K562 (cell line): ENCODE data around the gene MAP3K14. TPM values are rescaled to one million over a fixed set of nuclear protein-coding genes. Genes with fewer than 3 reads are reported as not detected.

Experiments
- CEBPB ChIP-seq: fragments of 450-650 bp; IDR thresholded peaks from 2 replicates; pipeline ENCODE4 v1.6.1; 2016; ENCODE audit warnings: missing genetic modification characterization, missing compliant biosample characterization
- ETV6 ChIP-seq, 3 experiments: fragments of 150-350 bp in 1 of 3; sonication (generic) in 1 of 3; formaldehyde crosslinking in 1 of 3; IDR thresholded peaks; 2 replicates each; pipeline versions ENCODE4 v1.6.1 to v1.8.0; 2014 to 2022; ENCODE audit warnings: borderline replicate concordance in 2 of 3, low read depth in 2 of 3, antibody characterized with exemption in 1 of 3, low read length in 1 of 3, mild to moderate bottlenecking in 1 of 3, missing genetic modification reagents in 1 of 3
- EZH2 ChIP-seq: IDR thresholded peaks from 2 replicates; pipeline ENCODE4 v1.6.1; 2012; ENCODE audit warnings: low read depth, mild to moderate bottlenecking, inconsistent platforms, low read length, borderline replicate concordance
- FOXJ3 ChIP-seq: sonication (generic); formaldehyde crosslinking; IDR thresholded peaks from 2 replicates; pipeline ENCODE4 v1.4.0; 2020; ENCODE audit warnings: mild to moderate bottlenecking, missing genetic modification reagents
- JUND ChIP-seq, 2 experiments: IDR thresholded peaks; 2 replicates in 1 of 2; 3 replicates in 1 of 2; pipeline ENCODE4 v1.6.1; 2011; ENCODE audit warnings: borderline replicate concordance in 2 of 2, low read depth in 2 of 2, low read length in 2 of 2, improper control_type of control experiment in 1 of 2, missing biosample characterization in 1 of 2, missing genetic modification characterization in 1 of 2, missing genetic modification reagents in 1 of 2
- MAZ ChIP-seq, 2 experiments: fragments of 450-650 bp in 1 of 2; sonication (generic) in 1 of 2; formaldehyde crosslinking; IDR thresholded peaks in 1 of 2; conservative IDR thresholded peaks in 1 of 2; 2 replicates each; pipeline versions ENCODE4 v1.4.0 to v1.5.0; 2020; ENCODE audit warnings: mild to moderate bottlenecking in 1 of 2, missing genetic modification reagents in 1 of 2
- NFYB ChIP-seq: IDR thresholded peaks from 2 replicates; pipeline ENCODE4 v1.6.1; 2011; ENCODE audit warnings: mild to moderate bottlenecking, moderate library complexity; ENCODE audit not compliant: insufficient read length; ENCODE audit errors: extremely low read depth
- NONO ChIP-seq, 2 experiments: fragments of 200-400 bp in 1 of 2; fragments of 450-650 bp in 1 of 2; formaldehyde crosslinking in 1 of 2; IDR thresholded peaks; 2 replicates each; pipeline ENCODE4 v1.6.1; 2017; ENCODE audit warnings: low read depth in 2 of 2, mild to moderate bottlenecking in 2 of 2, moderate library complexity in 2 of 2, low read length in 1 of 2
- OTX1 ChIP-seq: fragments of 450-650 bp; formaldehyde crosslinking; IDR thresholded peaks from 2 replicates; pipeline ENCODE4 v1.4.0; 2022; ENCODE audit warnings: mild to moderate bottlenecking
- SMAD2 ChIP-seq: fragments of 150-350 bp; IDR thresholded peaks from 2 replicates; pipeline ENCODE4 v1.6.1; 2014; ENCODE audit warnings: low read depth, mild to moderate bottlenecking, low read length
- SUPT5H ChIP-seq: fragments of 450-650 bp; IDR thresholded peaks from 2 replicates; pipeline ENCODE4 v1.6.1; 2016
- TAL1 ChIP-seq: fragments of 450-650 bp; IDR thresholded peaks from 2 replicates; pipeline ENCODE4 v1.6.1; 2016; ENCODE audit warnings: mild to moderate bottlenecking
- ZFP30 ChIP-seq: fragments of 250-450 bp; sonication (Bioruptor Pico); IDR thresholded peaks from 2 replicates; pipeline ENCODE4 v1.8.0; 2022; ENCODE audit warnings: moderate library complexity, mild to moderate bottlenecking, inconsistent platforms, borderline replicate concordance
- ZKSCAN3 ChIP-seq: fragments of 250-450 bp; sonication (Bioruptor Pico); IDR thresholded peaks from 2 replicates; pipeline ENCODE4 v1.4.0; 2020
- ZNF133 ChIP-seq: fragments of 250-450 bp; sonication (Bioruptor Pico); IDR thresholded peaks from 2 replicates; pipeline ENCODE4 v1.4.0; 2020; ENCODE audit warnings: mild to moderate bottlenecking
- ZNF217 ChIP-seq: sonication (generic); formaldehyde crosslinking; IDR thresholded peaks from 2 replicates; pipeline ENCODE4 v1.8.0; 2022; ENCODE audit warnings: mild to moderate bottlenecking, missing genetic modification reagents
- ZNF224 ChIP-seq: sonication (generic); formaldehyde crosslinking; IDR thresholded peaks from 2 replicates; pipeline ENCODE4 v1.8.0; 2022; ENCODE audit warnings: mild to moderate bottlenecking, missing genetic modification reagents
- ZNF408 ChIP-seq: fragments of 250-450 bp; sonication (Bioruptor Pico); IDR thresholded peaks from 2 replicates; pipeline ENCODE4 v1.4.0; 2020; ENCODE audit warnings: low read depth, mild to moderate bottlenecking, moderate library complexity
- ZNF57 ChIP-seq: fragments of 450-650 bp; formaldehyde crosslinking; IDR thresholded peaks from 2 replicates; pipeline ENCODE4 v1.4.0; 2020; ENCODE audit warnings: mild to moderate bottlenecking, moderate library complexity
- polyA plus RNA-seq, 8 experiments: library from polyadenylated mRNA; depleted of rRNA in 4 of 8; stranded (reverse) in 5 of 8; unstranded in 3 of 8; fragments of >200 nt; fragmentation: Nextera tagmentation in 2 of 8; fragmentation: Illumina TruSeq in 1 of 8; extraction: Ambion mirVana in 2 of 8; extraction: Trizol in 1 of 8; gene quantifications; 2 replicates each; pipeline versions ENCODE4 v1.2.1 to v1.2.3, GENCODE V29; 2011 to 2014; ENCODE audit warnings: inconsistent platforms in 1 of 8, missing spikeins in 1 of 8
- total RNA-seq, 7 experiments: library from RNA; depleted of rRNA in 6 of 7; stranded (reverse); fragments of >200 nt in 6 of 7; fragmentation: Illumina TruSeq in 2 of 7; extraction: Trizol in 2 of 7; gene quantifications; 2 replicates each; pipeline versions ENCODE4 v1.2.1 to v1.2.3, GENCODE V29; 2011 to 2021; ENCODE audit warnings: low replicate concordance in 1 of 7
- TF ChIP-seq, protein P1 (sequence below): conservative IDR thresholded peaks from 2 replicates; pipeline ENCODE4 v1.6.1; 2011; ENCODE audit warnings: low read depth, mild to moderate bottlenecking, low read length; ENCODE audit not compliant: control insufficient read depth
- TF ChIP-seq, protein P2 (sequence below): sonication (generic); formaldehyde crosslinking; IDR thresholded peaks from 2 replicates; pipeline ENCODE4 v1.8.0; 2022; ENCODE audit warnings: mild to moderate bottlenecking, missing genetic modification reagents
- TF ChIP-seq, protein P3 (sequence below): fragments of 450-650 bp; formaldehyde crosslinking; IDR thresholded peaks from 2 replicates; pipeline ENCODE4 v1.4.0; 2020; ENCODE audit warnings: mild to moderate bottlenecking
- TF ChIP-seq, protein P4 (sequence below): fragments of 450-650 bp; IDR thresholded peaks from 2 replicates; pipeline ENCODE4 v1.6.1; 2016

MAP3K14 gene
- total and polyA plus RNA-seq, 9 of the 15 experiments (the other 6 are each of a cell fraction or from before 2014, with no cell fraction given): 0.45 to 8.7 (median 3.2) TPM

DNA sequence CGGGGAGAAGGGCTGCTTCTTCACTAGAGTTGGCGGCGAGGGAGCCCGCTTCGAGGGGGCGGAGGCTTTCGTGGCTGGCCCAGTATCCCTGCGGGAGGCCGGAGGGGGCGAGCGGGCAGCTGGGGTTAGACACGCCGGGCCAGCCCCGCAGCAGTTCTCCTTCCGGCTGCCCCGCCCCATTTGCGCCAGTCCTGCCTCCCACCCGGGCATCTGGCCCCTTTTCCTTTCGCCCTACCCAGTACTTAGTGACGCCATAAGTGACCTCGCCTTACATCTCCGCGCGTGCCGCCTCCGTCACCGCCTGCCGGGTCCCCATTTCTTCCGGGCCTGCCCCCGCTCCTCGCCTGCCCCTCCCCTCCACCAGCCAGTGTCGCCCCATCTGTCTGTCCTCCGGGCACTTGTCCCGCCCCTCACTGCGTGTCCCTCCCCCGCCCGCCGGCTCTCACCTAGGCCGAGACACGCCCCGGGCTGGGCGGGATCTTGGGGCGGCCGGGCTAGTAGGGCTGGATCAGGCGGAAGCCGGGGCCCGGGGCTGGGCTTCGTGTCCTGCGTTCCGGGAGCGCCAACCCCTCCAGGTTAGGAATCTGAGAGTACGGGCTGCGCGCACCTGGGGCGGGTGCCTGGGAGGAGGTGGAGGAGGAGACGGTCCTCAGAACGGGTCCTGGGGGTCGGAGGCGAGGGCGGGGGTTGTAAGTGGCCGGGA lies 69.2 kb downstream of the MAP3K14 start (continued):
- TF ChIP-seq, protein P1, sequence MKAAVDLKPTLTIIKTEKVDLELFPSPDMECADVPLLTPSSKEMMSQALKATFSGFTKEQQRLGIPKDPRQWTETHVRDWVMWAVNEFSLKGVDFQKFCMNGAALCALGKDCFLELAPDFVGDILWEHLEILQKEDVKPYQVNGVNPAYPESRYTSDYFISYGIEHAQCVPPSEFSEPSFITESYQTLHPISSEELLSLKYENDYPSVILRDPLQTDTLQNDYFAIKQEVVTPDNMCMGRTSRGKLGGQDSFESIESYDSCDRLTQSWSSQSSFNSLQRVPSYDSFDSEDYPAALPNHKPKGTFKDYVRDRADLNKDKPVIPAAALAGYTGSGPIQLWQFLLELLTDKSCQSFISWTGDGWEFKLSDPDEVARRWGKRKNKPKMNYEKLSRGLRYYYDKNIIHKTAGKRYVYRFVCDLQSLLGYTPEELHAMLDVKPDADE: peak; percentile 21; the same call in 1 of the 2 replicates
- no peak for TF ChIP-seq ETV6 (IDR thresholded peaks at IDR 0.05; ENCODE audit: borderline replicate concordance in 1 of 2, low read depth in 2 of 2, low read length in 1 of 2)
- TF ChIP-seq ETV6 (CRISPR knock-in tag; IDR thresholded peaks at IDR 0.05; ENCODE audit: borderline replicate concordance): no peak
- no peak for TF ChIP-seq FOXJ3 (CRISPR knock-in tag)
- no peak for TF ChIP-seq ZNF217
- TF ChIP-seq TAL1: no peak
- TF ChIP-seq ZNF57 (CRISPR knock-in tag): no peak
- no peak for TF ChIP-seq SMAD2
- no peak for TF ChIP-seq NONO (IDR thresholded peaks at IDR 0.05; ENCODE audit: low read depth in 2 of 2, low read length in 1 of 2)
- no peak for TF ChIP-seq NFYB
- TF ChIP-seq ZKSCAN3: no peak
- no peak for TF ChIP-seq ZNF224 (CRISPR knock-in tag)
- TF ChIP-seq, protein P2, sequence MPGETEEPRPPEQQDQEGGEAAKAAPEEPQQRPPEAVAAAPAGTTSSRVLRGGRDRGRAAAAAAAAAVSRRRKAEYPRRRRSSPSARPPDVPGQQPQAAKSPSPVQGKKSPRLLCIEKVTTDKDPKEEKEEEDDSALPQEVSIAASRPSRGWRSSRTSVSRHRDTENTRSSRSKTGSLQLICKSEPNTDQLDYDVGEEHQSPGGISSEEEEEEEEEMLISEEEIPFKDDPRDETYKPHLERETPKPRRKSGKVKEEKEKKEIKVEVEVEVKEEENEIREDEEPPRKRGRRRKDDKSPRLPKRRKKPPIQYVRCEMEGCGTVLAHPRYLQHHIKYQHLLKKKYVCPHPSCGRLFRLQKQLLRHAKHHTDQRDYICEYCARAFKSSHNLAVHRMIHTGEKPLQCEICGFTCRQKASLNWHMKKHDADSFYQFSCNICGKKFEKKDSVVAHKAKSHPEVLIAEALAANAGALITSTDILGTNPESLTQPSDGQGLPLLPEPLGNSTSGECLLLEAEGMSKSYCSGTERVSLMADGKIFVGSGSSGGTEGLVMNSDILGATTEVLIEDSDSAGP: no peak
- TF ChIP-seq ZNF133 (CRISPR knock-in tag): no peak
- no peak for TF ChIP-seq ZFP30
- TF ChIP-seq JUND (IDR thresholded peaks at IDR 0.05; ENCODE audit: borderline replicate concordance, low read depth, low read length): 0 out of 2 replicates have a peak, but pooled peaks have one; percentile 32
- peak; percentile 17; the same call in 1 of the 3 replicates for TF ChIP-seq JUND (tag; IDR thresholded peaks at IDR 0.05; ENCODE audit: borderline replicate concordance, low read depth, low read length)
- peak; percentile 83 for TF ChIP-seq SUPT5H
- TF ChIP-seq OTX1 (CRISPR knock-in tag): no peak
- no peak for TF ChIP-seq CEBPB (tag)
- no peak for TF ChIP-seq EZH2
- TF ChIP-seq, protein P3, sequence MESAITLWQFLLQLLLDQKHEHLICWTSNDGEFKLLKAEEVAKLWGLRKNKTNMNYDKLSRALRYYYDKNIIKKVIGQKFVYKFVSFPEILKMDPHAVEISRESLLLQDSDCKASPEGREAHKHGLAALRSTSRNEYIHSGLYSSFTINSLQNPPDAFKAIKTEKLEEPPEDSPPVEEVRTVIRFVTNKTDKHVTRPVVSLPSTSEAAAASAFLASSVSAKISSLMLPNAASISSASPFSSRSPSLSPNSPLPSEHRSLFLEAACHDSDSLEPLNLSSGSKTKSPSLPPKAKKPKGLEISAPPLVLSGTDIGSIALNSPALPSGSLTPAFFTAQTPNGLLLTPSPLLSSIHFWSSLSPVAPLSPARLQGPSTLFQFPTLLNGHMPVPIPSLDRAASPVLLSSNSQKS (CRISPR knock-in tag): no peak
- TF ChIP-seq, protein P4, sequence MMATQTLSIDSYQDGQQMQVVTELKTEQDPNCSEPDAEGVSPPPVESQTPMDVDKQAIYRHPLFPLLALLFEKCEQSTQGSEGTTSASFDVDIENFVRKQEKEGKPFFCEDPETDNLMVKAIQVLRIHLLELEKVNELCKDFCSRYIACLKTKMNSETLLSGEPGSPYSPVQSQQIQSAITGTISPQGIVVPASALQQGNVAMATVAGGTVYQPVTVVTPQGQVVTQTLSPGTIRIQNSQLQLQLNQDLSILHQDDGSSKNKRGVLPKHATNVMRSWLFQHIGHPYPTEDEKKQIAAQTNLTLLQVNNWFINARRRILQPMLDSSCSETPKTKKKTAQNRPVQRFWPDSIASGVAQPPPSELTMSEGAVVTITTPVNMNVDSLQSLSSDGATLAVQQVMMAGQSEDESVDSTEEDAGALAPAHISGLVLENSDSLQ: peak; percentile 82
- peak; percentile 71 to 92 for TF ChIP-seq MAZ (CRISPR knock-in tag; conservative IDR thresholded peaks at IDR 0.05 in 1 of 2, IDR thresholded peaks at IDR 0.05 in 1 of 2)
- no peak for TF ChIP-seq ZNF408
